Neural progenitor cell (in vitro differentiated cells): ENCODE results near the gene CCDC138. TPM values are rescaled to one million over a fixed set of nuclear protein-coding genes. Genes with fewer than 3 reads are reported as not detected.

ENCODE experiments used
- DNase-seq: peaks from one replicate; pipeline ENCODE4 v3.0.0-alpha.2; 2016; ENCODE audit warnings: low spot score
- H2AFZ ChIP-seq: fragments of 200-600 bp; sonication (generic); replicated peaks from 2 replicates; pipeline ENCODE4 v1.6.1; 2016; ENCODE audit warnings: antibody characterized with exemption
- H3F3A ChIP-seq: fragments of 200-600 bp; sonication (generic); 2 replicates; pipeline ENCODE4 v1.6.1; 2016; ENCODE audit warnings: antibody characterized with exemption, low read depth
- H3K27ac ChIP-seq: fragments of 200-600 bp; sonication (generic); 2 replicates; pipeline ENCODE4 v1.5.1; 2016; ENCODE audit warnings: mild to moderate bottlenecking
- H3K27me3 ChIP-seq: fragments of 200-600 bp; sonication (generic); 2 replicates; pipeline ENCODE4 v1.6.1; 2016; ENCODE audit warnings: mild to moderate bottlenecking, moderate library complexity
- H3K36me3 ChIP-seq: fragments of 200-600 bp; sonication (generic); 2 replicates; pipeline ENCODE4 v1.5.1; 2016
- H3K4me1 ChIP-seq: fragments of 200-600 bp; sonication (generic); 2 replicates; pipeline ENCODE4 v1.6.1; 2016; ENCODE audit warnings: mixed run types
- H3K4me2 ChIP-seq: fragments of 200-600 bp; sonication (generic); 2 replicates; pipeline ENCODE4 v1.6.1; 2016
- H3K4me3 ChIP-seq: fragments of 200-600 bp; sonication (generic); 2 replicates; pipeline ENCODE4 v1.5.1; 2016
- H3K79me2 ChIP-seq: fragments of 200-600 bp; sonication (generic); 2 replicates; pipeline ENCODE4 v1.6.1; 2016; ENCODE audit warnings: low read depth
- H3K9ac ChIP-seq: fragments of 200-600 bp; sonication (generic); 2 replicates; pipeline ENCODE4 v1.6.1; 2016
- H3K9me3 ChIP-seq: fragments of 200-600 bp; sonication (generic); 2 replicates; pipeline ENCODE4 v1.5.1; 2016; ENCODE audit warnings: low read depth
- H4K20me1 ChIP-seq: fragments of 200-600 bp; sonication (generic); 2 replicates; pipeline ENCODE4 v1.6.1; 2016; ENCODE audit warnings: low read depth
- H3K27ac Mint-ChIP-seq: 3 replicates; pipeline ENCODE4 v1.8.0; 2021; ENCODE audit warnings: mixed read lengths
- H3K27me3 Mint-ChIP-seq: 2 replicates; pipeline ENCODE4 v1.8.0; 2022; ENCODE audit warnings: low read depth, mild to moderate bottlenecking, inconsistent platforms, moderate library complexity, mixed read lengths; ENCODE audit not compliant: insufficient read depth
- H3K36me3 Mint-ChIP-seq: 3 replicates; pipeline ENCODE4 v1.8.0; 2021; ENCODE audit warnings: mixed read lengths
- H3K4me1 Mint-ChIP-seq: 3 replicates; pipeline ENCODE4 v1.8.0; 2021; ENCODE audit warnings: mixed read lengths
- H3K4me3 Mint-ChIP-seq: 3 replicates; pipeline ENCODE4 v1.8.0; 2021; ENCODE audit warnings: mild to moderate bottlenecking, moderate library complexity, mixed read lengths
- H3K9me3 Mint-ChIP-seq: 3 replicates; pipeline ENCODE4 v1.8.0; 2020; ENCODE audit warnings: mixed read lengths
- CTCF ChIP-seq: fragments of 200-600 bp; sonication (generic); IDR thresholded peaks from 2 replicates; pipeline ENCODE4 v1.5.1; 2017; ENCODE audit warnings: antibody characterized with exemption, mild to moderate bottlenecking
- EZH2 ChIP-seq: fragments of 200-600 bp; sonication (generic); IDR thresholded peaks from 2 replicates; pipeline ENCODE4 v1.6.1; 2017; ENCODE audit warnings: antibody characterized with exemption, mild to moderate bottlenecking, moderate library complexity
- EZH2phosphoT487 ChIP-seq: fragments of 200-600 bp; sonication (generic); IDR thresholded peaks from 2 replicates; pipeline ENCODE4 v1.6.1; 2017; ENCODE audit warnings: antibody characterized with exemption
- total RNA-seq: library from RNA; depleted of rRNA; stranded (reverse); fragments of >200 nt; gene quantifications from 2 replicates; pipeline ENCODE4 v1.2.3, GENCODE V29; 2015; ENCODE audit warnings: low replicate concordance

CCDC138 gene
- total RNA-seq, 1 donor from 2014 or later = 92.6 TPM

DNA sequence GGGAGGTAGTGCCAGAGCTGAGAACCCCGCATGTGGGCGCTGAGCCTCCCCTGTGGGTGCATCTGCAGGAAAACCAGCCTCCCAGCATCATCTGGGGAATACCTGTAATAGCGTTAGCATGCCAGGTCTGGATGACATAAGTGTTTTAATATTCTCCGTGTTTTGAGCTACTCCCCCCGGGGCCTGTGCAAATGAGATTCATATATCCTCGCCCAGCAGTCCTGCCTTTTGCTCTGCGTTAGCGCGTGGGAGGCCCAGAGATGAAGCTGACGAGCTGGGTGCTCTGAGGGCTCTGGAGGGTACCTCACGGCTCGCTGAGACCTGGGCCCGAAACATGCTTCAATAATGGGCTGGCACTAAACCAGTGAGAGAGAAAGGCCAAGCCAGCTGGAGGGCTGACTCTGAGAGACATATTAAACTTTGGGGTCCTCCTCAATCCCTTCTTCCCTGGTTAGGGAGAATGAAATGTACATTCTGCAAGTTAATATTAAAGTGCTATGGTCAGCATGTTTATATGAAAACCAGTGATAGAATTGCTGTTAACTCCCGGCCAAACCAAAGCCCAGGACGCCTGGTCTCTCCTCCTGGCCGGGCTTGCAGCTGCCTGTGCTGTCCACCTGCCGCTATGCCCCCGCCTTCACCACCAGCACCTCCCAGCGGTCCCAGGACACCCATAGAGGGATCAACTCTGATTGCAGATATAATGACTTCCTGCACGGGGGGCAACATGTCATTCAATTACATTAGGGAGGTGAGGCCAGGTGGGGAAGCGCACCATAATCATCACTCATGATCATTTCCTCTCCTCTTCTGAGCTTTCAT lies 125.4 kb downstream of the CCDC138 start:
- Histone ChIP-seq H3K27ac (no peak overlapping the region), H3K9ac (no peak overlapping the region), H2AFZ (no peak overlapping the region), H3K4me1 (peaks cover 12% of the 10 kb centered on the region), H3K79me2 (no peaks in the 10 kb centered on the region), H3F3A (no peaks in the 10 kb centered on the region), H4K20me1 (no peaks in the 10 kb centered on the region), H3K4me2 (no peak overlapping the region), H3K9me3 (no peaks in the 10 kb centered on the region), H3K27me3 (no peaks in the 10 kb centered on the region), H3K36me3 (no peaks in the 10 kb centered on the region), H3K4me3 (no peak overlapping the region)
- Mint-ChIP-seq H3K27me3 (no peaks in the 10 kb centered on the region), H3K27ac (peak overlapping the region; percentile 79), H3K9me3 (peaks cover 4% of the 10 kb centered on the region), H3K36me3 (peaks cover 4% of the 10 kb centered on the region), H3K4me3 (no peak overlapping the region), H3K4me1 (peaks cover 30% of the 10 kb centered on the region)
- no peak for DNase-seq
- TF ChIP-seq CTCF = no peak
- no peak for TF ChIP-seq EZH2
- TF ChIP-seq EZH2phosphoT487 = no peak

DNA sequence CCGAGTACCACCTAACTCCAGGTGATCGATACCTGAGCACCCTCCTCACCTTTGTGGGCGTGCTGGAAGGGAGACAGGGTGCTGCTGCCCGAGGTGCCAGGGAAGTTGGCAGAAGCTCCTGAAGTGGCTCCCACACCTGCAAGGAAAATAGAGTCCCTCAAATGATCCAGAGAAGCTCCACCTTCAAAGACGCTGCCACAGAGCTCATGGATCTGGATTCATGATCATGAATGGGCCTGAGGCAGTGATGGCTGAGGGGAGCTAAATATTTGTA lies 126.0 kb downstream of the CCDC138 start:
- H3K27ac ChIP-seq = no peak overlapping the region
- peaks cover 32% of the 10 kb centered on the region for H3K4me1 Mint-ChIP-seq
- H3K9ac ChIP-seq = no peak overlapping the region
- H3K79me2 ChIP-seq = no peaks in the 10 kb centered on the region
- H3K4me3 Mint-ChIP-seq = no peak overlapping the region
- no peaks in the 10 kb centered on the region for H4K20me1 ChIP-seq
- H3K27me3 ChIP-seq = no peaks in the 10 kb centered on the region
- no peak overlapping the region for H2AFZ ChIP-seq
- peaks cover 18% of the 10 kb centered on the region for H3K4me1 ChIP-seq
- H3K9me3 ChIP-seq = no peaks in the 10 kb centered on the region
- peaks cover 4% of the 10 kb centered on the region for H3K36me3 Mint-ChIP-seq
- H3K9me3 Mint-ChIP-seq = peaks cover 4% of the 10 kb centered on the region
- no peak overlapping the region for H3K4me3 ChIP-seq
- TF ChIP-seq EZH2 = no peak
- TF ChIP-seq CTCF = no peak
- no peak for TF ChIP-seq EZH2phosphoT487
- DNase-seq = no peak
- H3K27me3 Mint-ChIP-seq = no peaks in the 10 kb centered on the region
- H3K36me3 ChIP-seq = no peaks in the 10 kb centered on the region
- H3K4me2 ChIP-seq = no peak overlapping the region
- no peak overlapping the region for H3K27ac Mint-ChIP-seq
- H3F3A ChIP-seq = no peaks in the 10 kb centered on the region

- no peak overlapping the region for H3K4me2 ChIP-seq
- peak overlapping the region; percentile 10 for H2AFZ ChIP-seq
- H3K36me3 ChIP-seq = no peaks in the 10 kb centered on the region
- no peaks in the 10 kb centered on the region for H3K79me2 ChIP-seq
- H4K20me1 ChIP-seq = peaks cover 7% of the 10 kb centered on the region
- H3K9ac ChIP-seq = no peak overlapping the region
- H3K9me3 Mint-ChIP-seq = peaks cover 4% of the 10 kb centered on the region
- peak overlapping the region; percentile 41 for H3K4me3 Mint-ChIP-seq
- no peak for TF ChIP-seq EZH2
- no peak for TF ChIP-seq CTCF
- no peak for TF ChIP-seq EZH2phosphoT487
- H3K9me3 ChIP-seq = no peaks in the 10 kb centered on the region
- H3K27ac Mint-ChIP-seq = peak overlapping the region; percentile 92
- H3K27me3 Mint-ChIP-seq = peaks cover 10% of the 10 kb centered on the region
- no peaks in the 10 kb centered on the region for H3K27me3 ChIP-seq
- H3K4me1 Mint-ChIP-seq = peaks cover 48% of the 10 kb centered on the region
- no peak overlapping the region for H3K27ac ChIP-seq
- H3K4me1 ChIP-seq = peaks cover 37% of the 10 kb centered on the region
- H3K4me3 ChIP-seq = no peak overlapping the region
- no peak for DNase-seq
- H3F3A ChIP-seq = peaks cover 5% of the 10 kb centered on the region
- peaks cover 1% of the 10 kb centered on the region for H3K36me3 Mint-ChIP-seq
These were observed 129.7 kb downstream of the CCDC138 start for GRCh38 chr2:108916122-108916795.
